HL-60/S4 treated with retinoic acid at 250 ng/mL for 4 days and 3 days (cell line): ENCODE measurements around the gene TSPAN4.

ENCODE experiments used
- in situ Hi-C: fragments of 300-500 bp; cut with MboI; formaldehyde crosslinking; loops from 2 replicates; pipeline ENCODE4 v1.7.0; 2022; ENCODE audit warnings: low sequenced_read_pairs

The TSPAN4 gene, protein sequence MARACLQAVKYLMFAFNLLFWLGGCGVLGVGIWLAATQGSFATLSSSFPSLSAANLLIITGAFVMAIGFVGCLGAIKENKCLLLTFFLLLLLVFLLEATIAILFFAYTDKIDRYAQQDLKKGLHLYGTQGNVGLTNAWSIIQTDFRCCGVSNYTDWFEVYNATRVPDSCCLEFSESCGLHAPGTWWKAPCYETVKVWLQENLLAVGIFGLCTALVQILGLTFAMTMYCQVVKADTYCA

DNA sequence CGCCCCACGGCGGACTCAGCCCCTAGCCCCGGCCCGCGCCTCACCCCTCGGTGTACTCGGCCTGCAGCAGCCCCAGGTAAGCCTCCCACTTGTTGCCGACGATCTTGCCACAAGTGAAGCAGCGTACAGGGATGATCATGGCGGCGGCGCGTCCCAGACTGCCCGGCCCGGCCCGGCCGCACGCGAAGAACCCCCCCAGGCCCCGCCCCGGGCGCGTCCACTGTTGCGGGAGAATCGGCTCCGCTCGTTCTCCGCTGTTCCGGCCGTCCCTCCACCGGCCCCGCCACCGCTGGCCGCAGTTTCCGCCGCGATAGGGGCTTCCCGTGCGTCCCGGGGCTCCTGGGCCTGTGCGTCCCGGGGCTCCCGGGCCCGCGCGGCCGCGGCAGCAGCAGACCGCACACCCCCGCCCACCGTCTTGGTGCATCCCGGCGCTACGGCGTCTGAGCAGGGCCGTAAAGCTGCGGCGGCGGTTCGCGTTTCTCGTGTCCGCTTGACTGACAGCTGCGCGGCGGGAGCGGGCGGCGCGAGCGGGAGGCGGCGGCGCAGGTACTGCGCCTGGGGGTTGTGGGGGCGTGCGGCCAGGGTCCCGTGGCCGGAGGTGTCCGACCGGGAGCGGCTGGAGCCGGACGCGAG, at the start of gene TSPAN4, which contains the start of gene POLR2L:
Gene TSPAN4 (plus strand): TSS at position 483 of the 633 bp plus-strand sequence. CDS start 7,453 bp downstream, outside the sequence.
Gene POLR2L (minus strand): TSS at position 160 of the 633 bp plus-strand sequence. CDS start 21 bp downstream, at position 139.
- in situ Hi-C loops, result no loop called here

DNA sequence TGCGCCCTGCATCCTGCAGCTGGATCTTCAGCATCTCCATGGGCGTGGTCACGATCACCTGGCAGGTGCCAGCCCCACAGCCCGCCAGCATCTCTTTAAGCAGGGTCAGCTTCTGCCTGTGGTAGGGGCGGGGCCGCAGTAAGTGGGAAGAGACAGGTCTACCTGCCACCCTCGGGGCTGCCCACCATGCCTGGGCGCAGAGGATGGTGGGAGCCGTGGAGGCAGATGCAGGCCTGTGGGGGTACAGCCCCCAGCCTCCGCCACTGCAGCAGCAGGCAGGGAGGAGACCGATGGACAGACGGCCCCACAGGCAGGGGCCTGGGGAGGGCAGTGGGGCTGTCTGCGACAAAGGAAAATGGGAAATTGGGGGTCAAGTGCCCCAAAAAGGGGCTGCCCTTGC, 49.8 kb upstream of the TSPAN4 start:
- in situ Hi-C loops, result no loop called here

DNA sequence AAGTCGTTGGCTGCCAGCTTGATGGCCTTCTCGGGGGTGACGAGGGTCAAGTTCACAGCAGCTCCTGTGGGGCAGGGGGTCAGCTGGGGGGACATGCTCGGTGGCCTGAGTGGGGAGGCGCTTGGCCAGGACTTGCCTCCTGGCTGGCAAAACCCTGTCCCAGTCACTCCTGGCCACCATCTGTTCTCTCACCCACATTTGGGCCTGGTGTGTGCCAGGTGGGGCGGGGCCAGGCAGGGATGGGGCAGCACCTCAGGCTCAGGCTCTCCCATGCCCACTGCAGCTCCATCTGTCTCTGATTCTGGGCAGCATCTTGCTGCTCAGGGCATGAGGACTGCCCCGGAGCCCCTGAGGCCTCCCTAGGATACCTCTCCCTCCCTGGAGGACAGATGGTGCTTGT, 49.1 kb upstream of the TSPAN4 start:
- in situ Hi-C loops, result no loop called here

DNA sequence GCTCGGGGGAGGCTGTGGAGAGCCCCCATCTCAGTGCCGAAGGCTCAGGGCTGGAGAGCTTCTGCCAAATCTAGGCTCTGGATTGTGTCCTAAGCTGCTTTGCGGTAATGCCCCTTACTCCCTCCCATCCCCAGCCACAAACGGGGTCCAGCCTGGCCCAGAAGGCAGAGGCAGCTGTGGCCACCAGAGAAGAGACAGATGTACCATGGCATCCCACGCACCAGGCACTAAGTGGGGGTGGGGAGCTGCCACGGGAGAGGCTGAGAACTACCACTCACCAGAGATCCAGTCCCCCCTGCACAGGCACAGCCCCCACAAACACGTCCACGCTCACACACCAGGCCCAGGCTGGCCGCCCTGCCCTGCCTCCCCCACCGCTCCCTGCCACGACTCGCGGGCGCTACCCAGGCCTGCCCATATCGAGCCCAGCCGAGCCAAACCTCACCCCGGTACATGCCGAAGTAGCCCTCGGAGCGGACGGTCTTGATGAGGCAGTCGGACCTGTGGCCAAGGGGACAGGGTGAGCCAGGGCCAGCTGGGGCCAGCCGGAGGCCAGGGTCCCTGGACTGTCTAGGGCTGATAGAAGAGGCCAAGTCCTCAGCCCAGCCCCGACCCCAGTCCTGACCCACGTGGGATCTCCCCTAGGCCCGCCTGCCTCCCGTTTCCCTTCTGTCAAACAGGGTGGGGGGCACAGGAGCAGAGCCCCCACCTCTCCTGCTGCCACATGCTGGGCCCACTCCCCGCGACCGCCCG, 48.5 kb upstream of the TSPAN4 start:
- in situ Hi-C loops, result no loop called here

DNA sequence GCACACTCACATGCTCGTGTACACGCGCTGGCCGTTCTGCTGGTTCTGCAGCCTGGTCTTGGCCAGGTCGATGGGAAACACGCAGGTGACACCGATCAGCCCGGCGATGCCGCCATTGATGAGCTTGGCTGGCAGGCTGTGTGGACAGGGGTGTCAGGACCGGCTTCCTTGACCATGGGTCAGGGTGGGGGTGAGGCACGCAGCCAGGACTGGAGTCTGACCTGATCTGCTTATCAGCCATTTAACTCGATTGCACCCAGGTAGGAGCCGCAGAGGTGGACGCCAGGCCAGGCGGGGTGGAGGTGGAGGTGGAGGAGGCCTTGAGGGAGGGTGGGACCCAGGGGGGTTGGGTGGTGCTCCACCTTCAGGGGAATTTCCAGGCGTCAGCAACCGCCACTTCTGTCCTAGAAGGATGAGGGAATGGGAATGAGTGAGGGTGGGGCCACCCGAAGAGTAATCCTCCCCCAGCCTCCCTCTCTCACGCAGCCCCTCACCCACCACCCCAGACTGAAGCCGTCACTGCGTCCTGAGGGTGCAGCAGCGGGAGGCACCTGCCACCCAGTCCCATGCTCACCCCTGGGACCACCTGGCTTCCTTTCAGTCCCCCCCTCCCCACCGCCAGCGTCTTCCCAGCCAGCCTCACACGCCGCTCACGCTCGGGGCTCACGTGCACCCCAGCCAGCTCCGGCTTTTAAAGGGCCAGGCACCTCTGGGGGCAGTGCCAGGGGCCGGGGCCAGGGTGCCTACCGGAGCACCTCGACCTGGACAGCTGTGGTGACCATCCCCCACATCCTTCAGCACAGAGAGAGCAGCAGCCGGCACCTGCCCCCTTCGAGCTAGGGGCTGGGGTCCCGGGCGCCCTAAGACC, 47.7 kb upstream of the TSPAN4 start:
- in situ Hi-C loops, result no loop called here

DNA sequence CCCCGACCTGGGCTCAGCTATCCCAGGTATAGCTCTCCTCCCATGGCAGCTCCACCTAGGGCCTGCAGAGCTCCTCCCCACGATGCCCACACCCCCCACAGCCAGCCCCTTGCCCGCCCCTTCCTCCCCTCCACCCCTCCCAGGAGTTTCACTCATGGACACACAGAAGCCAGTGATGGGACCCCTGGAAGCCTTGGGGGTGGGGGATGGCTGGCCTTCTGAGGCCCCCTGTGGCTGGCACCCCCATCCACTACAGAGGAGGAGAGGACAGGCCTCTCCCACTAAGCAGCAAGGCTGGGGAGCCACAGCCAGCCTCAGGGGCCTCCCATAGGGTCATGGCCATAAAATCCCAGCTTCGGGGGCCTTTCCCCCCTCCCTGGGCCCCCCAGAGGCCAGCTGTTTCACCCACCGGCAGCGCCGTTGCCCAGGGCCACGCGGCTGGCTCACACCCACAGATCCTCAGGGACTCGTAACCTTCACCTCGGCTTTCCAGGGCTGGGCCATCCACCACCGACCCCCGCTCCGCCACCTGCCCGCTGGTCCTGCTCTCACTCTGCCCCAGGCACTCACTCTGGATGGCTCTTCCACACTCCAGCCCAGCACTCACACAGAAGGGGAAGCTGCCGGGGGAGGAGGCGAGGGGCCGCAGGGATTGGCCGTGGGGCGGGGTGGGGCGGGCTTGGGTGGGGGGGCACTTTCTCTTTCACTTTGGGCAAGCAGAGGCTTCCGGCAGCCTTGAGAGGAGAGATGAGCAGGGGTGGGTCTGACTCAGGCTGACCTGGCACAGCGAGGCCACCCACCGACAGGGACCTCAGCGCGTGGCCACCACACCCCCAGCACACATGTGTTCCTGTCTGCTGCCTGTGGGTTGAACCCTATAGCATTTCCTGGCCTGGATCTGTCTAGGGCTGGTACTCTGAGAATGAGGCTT, 46.8 kb upstream of the TSPAN4 start:
- in situ Hi-C loops, result no loop called here

DNA sequence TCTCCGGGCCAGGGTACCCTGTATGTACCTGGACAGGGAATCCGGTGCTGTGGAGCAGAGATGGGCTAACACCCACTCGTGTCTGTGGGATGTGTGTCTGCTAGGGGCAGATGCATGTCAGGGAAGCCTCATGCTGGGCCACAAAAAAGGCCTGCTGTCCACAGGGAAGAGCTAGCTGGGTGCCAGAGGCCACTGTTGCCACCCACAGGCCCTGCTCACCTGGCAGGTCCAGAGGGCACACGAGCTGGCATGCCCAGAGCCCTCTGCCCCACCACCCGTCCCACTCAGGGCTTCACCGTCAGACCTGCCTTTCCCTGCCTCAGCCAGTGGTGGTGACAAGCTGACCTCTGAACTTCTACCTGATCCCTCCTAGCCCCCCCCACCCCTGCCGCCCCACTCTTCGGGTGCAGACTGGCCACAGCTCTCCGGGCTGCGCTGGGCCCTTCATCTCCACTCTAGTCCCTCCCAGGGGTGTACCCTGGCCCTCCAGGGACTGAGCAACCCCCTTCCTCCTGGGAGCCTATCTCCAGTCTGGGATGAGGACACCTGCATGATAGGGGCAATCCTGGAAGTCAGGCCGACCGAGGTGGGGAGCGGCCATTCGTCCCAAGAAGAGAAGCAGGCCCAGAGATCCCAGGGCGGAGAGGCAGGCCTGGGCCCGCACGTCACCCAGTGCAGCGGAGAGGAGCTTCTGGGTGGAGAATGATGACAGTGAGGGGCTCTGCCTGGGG, 45.9 kb upstream of the TSPAN4 start:
- in situ Hi-C loops, result no loop called here

DNA sequence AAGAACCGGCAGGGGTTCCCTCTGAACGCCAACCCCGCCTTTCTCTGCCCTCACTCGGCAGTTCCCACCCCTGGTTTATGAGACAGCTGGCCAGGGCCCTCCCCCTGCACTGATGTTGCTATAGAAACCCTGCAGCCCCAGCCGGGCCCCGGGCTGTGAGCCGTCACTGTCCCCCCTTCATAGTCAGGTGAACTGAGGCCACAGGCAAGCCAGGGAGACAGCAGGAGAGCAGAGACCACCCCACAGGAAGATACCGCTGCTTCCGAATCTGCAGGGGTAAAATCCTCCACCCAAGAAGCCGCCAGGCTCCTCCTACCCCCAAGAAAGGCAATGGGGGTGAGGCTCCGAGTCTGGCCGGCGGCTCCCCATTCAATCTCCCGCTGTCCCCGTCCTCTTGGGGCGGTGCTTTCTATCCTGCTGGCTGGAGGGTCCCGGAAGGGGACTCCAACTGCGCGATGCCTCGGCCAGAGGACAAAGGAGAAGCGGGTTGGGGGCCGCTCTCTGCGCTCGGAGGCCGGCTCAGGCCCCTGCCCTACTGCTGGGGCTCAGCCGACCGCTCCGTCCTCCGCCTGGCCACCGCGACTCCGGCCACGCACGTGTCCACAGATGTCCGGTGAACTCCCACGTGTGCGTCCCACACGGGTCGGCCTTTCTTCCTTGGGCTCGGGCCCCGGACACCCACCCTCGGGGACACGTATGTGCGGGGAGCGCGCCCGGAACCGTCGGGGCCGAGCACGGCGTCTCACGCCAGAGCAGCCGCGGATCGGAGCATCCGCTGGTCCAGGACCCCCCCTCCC, 45.2 kb upstream of the TSPAN4 start:
- in situ Hi-C loops, result no loop called here

DNA sequence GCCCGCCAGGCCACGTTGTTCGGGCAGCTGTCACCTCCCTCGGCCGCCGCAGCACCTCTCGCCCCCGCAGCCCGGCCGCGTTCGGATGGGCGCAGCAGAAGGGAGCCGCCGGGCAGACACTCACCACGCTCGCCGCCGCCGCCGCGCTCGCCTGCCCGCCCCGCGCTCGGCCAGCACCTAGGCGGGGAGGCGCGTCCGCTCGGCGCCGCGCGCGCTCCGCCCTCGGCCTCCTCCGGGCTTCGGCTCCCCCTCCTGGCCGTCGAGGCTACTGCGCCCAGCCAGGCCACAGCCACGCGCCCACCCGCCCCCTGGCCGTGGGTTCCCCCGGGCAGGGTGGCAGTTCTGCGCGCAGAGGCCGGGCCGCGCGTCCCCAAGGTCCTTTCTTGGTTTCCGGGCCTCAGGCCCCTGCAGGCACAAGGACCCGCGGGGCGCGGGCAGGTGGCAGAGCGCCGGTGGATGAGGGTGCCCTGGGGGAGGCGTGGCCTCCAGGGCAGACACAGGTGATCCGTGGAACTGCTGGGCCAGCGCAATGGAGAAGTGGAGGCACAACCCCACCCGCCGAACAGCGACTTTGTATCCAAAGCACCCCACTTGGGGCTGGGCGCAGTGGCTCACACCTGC, 44.4 kb upstream of the TSPAN4 start, which contains the start of gene SLC25A22:
Gene SLC25A22 (minus strand): TSS at position 189 of the 621 bp plus-strand sequence. CDS start 3,275 bp downstream, outside the sequence.
- in situ Hi-C loops, result no loop called here

DNA sequence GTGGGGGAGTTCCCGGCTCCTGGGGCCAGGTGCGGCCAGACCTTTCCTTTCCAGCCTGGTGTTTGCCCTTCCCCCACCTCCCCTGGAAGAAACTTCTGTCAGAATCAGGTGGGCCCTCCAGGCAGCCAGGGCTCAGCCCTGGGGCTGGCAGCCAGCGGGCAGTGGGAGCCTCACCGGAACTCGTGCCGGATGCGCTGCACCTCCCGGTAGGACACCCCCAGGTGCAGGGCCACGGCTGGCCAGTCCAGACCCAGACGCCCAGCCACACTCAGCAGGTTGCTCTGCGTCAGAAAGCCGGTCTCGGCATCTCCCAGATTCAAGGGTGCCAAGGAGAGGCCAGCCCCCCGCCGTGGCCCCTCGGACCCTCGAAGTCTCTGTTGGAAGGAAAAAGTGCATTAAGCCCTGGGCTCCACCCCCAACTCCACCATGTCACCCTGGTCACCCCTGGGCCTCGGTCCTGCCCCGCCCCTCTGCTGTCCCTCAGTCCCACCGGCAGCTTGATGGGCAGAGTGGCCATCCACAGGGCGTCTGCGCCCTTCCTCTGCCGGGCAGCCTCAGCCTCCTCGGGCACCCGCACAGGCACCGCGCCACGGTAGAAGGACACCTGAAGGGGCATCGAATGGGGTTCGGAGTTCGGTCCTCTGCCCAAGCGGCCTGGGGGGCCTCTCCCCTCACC, 42.9 kb upstream of the TSPAN4 start:
- in situ Hi-C loops, result no loop called here

DNA sequence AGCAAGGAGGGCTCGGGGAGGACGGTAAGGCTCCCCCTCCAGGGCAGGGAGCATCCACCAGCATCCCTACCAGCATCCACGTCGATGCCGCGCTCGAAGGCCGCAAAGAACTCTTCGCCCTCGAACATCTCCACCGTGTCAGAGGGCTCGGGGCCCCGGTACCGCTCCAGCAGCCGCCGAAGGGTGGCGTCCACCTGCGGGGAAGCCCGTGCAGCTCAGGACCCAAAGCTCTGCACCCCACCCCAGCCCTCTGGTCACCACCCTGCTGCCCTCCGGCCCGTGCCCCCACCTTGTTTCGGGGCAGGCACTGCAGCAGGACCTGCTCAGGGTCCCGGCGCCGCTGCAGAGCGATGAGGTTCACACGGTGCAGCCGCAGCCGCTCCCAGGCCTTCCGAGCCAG, 42.2 kb upstream of the TSPAN4 start:
- in situ Hi-C loops, result no loop called here

DNA sequence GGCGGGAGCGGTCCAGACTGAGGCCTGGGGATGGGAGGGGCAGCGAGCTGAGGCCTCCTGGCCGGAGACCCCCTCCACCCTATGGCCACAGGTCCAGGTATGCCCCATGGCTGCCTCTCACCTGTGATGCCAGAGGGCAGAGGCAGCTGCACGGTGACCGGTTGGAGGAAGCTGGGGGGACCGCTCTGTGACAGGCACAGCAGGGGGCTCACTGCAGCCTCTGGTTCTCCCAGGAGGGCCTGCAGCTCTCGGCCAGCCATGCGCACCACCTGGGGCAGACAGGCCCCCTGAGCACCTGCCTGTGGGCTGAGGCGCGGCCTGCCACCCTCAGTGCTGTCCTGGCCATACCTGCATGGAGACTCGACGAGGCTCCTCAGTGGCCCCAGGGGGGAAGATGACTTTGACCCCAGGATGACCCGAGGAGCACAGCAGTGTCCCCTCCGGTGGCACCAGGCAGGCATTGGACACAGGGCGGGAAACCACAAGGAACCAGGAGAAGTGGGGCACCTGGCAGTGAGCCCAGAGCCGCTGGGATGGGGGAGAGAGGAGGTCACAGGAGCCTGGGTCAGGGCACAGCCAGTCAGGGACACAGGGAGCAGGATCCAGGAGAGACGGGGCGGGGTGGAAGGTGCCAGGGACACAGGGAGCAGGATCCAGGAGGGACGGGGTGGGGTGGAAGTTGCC, 41.4 kb upstream of the TSPAN4 start:
- in situ Hi-C loops, result no loop called here

DNA sequence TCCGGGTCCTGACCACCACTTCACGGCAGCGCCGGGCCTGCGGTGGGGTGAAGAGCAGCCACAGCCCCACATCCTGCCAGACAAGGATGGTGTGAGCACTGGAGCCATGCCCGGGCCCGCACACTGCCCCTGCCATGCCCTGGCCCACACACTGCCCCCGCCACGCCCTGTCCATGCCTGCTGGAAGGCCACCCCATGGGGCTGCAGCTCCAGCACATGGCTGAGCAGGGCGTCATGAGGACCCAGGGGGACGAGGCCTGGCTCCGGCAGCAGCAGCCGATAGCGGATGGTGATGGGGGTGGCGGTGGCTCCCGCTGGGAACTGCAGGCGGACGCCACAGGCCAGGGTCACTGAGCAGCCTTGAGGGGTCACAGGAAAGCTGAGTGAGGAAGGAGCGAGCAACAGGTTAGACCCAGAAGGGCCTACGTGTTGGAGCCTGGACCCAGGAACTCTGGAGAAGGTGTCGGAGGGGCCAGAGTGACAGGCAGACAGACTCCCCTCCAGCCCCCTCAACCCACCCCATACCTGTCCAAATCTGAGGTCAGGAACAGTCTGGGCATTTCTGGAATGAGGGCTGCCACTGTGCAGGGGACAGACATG, 40.5 kb upstream of the TSPAN4 start:
- in situ Hi-C loops, result no loop called here

DNA sequence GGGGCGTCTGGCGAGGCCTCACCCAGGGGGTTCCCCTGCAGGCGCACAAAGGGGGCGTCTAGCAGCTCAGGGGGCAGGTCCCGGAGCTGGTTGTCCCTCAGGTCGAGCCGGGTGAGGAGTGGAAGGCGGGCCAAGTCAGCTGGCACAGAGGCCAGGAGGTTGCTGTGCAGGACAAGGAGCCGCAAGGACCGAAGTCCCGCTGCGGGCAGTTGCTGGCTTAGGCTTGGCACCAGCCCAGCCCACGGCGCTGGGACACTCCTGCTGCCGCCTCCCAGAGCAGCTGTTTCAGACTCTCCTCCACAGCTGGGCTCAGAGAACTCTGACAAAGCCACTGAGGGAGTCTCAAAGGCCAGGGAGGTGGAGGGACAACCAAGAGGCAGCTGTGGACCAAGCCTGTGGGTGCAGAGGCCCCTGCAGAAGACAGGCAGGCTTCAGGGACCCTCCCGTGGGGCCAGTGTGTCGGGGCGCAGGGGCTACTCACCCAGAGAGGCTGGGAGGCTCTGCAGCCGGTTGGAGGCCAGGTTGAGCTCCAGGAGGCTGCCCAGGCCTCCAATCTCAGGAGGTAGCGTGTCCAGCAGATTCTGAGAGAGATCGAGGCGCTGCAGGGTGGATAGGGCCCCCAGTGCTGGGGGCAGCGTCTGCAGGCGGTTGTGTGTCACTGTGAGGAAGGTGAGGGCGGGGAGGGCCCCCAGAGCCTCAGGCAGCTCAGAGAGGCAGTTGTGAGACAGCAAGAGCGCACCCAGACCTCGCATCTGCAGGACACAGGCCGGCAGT, 39.8 kb upstream of the TSPAN4 start:
- in situ Hi-C loops, result no loop called here

DNA sequence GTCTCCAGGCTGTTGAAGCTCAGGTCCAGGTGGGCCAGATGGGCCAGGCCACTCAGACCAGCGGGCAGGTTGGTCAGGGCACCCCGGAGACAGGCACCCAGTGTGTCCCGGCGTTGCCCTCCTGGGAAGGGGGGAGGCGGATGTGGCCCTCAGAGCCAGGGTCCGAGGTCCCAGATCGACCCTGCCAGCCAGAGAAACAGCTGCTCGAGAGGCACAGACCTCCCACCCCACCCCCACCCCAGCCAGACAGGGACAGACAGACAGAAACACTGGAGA, 39.2 kb upstream of the TSPAN4 start:
- in situ Hi-C loops, result no loop called here
